Progenitor cell of endocrine pancreas (in vitro differentiated cells): Measurements from ENCODE around the gene SLC15A2. TPM values are rescaled to one million over a fixed set of nuclear protein-coding genes. Genes with fewer than 3 reads are reported as not detected.

Experiments used
- DNase-seq: peaks from one replicate; pipeline ENCODE4 v3.0.0; 2021; ENCODE audit warnings: low spot score; ENCODE audit not compliant: unreplicated experiment
- H3K27ac Mint-ChIP-seq: 2 replicates; pipeline ENCODE4 v1.8.0; 2021; ENCODE audit warnings: mild to moderate bottlenecking, moderate library complexity, mixed read lengths
- H3K27me3 Mint-ChIP-seq: 2 replicates; pipeline ENCODE4 v1.8.0; 2021; ENCODE audit warnings: mixed read lengths
- H3K36me3 Mint-ChIP-seq: 2 replicates; pipeline ENCODE4 v1.8.0; 2022; ENCODE audit warnings: mixed read lengths; ENCODE audit not compliant: insufficient read depth
- H3K4me1 Mint-ChIP-seq: 2 replicates; pipeline ENCODE4 v1.8.0; 2021; ENCODE audit warnings: low read depth, mixed read lengths
- H3K4me3 Mint-ChIP-seq: 2 replicates; pipeline ENCODE4 v1.8.0; 2021; ENCODE audit warnings: low read depth, mild to moderate bottlenecking, moderate library complexity, mixed read lengths
- H3K9me3 Mint-ChIP-seq: 2 replicates; pipeline ENCODE4 v1.8.0; 2021; ENCODE audit warnings: low read depth, mixed read lengths
- total RNA-seq: library from RNA; stranded (reverse); gene quantifications from 2 replicates; pipeline ENCODE4 v1.2.1, GENCODE V29; 2021
- TF ChIP-seq, protein P1 (sequence below): fragments of 200-600 bp; sonication (generic); IDR thresholded peaks from one replicate; pipeline ENCODE4 v1.5.0; 2021; ENCODE audit warnings: antibody characterized with exemption, mild to moderate bottlenecking; ENCODE audit not compliant: unreplicated experiment

Gene SLC15A2
- total RNA-seq, 1 donor from 2014 or later, result 4.2 TPM

- DNase-seq, result no peak
- H3K4me3 Mint-ChIP-seq, result no peak overlapping the region
- peaks cover 15% of the 10 kb centered on the region for H3K4me1 Mint-ChIP-seq
- TF ChIP-seq, protein P1, sequence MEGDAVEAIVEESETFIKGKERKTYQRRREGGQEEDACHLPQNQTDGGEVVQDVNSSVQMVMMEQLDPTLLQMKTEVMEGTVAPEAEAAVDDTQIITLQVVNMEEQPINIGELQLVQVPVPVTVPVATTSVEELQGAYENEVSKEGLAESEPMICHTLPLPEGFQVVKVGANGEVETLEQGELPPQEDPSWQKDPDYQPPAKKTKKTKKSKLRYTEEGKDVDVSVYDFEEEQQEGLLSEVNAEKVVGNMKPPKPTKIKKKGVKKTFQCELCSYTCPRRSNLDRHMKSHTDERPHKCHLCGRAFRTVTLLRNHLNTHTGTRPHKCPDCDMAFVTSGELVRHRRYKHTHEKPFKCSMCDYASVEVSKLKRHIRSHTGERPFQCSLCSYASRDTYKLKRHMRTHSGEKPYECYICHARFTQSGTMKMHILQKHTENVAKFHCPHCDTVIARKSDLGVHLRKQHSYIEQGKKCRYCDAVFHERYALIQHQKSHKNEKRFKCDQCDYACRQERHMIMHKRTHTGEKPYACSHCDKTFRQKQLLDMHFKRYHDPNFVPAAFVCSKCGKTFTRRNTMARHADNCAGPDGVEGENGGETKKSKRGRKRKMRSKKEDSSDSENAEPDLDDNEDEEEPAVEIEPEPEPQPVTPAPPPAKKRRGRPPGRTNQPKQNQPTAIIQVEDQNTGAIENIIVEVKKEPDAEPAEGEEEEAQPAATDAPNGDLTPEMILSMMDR, result no peak
- no peaks in the 10 kb centered on the region for H3K27me3 Mint-ChIP-seq
- H3K27ac Mint-ChIP-seq, result no peak overlapping the region
- peaks cover 2% of the 10 kb centered on the region for H3K36me3 Mint-ChIP-seq
- H3K9me3 Mint-ChIP-seq, result peaks cover 35% of the 10 kb centered on the region
Measured at GRCh38 chr3:121974601-121975111, 80.5 kb downstream of the SLC15A2 start.

DNA sequence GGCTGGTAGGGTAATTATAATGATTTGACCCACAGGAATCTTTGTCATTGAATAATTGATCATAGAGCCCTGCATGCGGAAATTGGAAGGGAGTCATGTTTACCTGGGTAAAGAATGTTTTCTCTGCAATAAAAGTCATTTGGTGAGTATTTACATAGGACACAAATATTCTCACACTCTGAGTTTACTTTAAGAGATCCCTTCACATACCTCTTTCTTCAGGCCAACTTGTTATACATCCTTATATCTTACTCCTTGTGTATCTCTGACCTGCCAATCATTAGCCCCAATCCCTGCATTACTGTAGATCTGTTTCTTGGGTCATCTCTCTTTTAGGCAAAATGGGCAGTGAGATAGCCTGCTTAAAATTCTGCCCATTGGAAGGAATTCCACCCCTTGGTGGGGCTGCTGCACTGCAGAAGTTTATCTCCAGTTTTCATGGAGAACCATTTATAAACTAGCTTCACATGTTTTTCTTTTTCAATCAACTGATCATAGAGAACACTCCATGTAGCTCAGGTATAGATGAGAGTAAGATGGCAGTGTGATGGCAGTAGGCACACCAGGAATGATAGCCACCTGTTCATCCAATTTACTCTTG, 81.6 kb downstream of the SLC15A2 start:
- DNase-seq, result no peak
- TF ChIP-seq, protein P1, result no peak
- Mint-ChIP-seq H3K36me3 (peaks cover 2% of the 10 kb centered on the region), H3K27me3 (no peaks in the 10 kb centered on the region), H3K9me3 (peaks cover 33% of the 10 kb centered on the region), H3K4me3 (no peak overlapping the region), H3K27ac (no peak overlapping the region), H3K4me1 (peaks cover 8% of the 10 kb centered on the region)

DNA sequence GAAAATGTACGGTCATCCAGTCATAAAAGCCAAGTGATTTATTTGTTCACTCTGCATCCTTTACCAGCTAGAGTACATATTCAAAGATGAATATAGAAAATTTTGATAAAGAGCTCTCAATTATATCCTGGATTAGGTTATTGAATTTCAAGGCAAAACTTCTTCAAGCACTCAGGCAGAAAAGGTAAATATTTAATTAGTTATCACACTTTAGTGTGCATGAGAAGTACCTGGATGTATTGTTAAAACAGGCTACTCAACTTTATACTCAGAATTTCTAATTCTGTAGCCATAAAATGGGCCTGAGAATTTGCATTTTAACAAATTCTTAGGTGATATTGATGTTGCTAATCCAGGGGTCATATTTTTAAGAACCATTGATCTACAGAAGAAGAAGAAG, 82.5 kb downstream of the SLC15A2 start:
- Mint-ChIP-seq H3K36me3 (peaks cover 2% of the 10 kb centered on the region), H3K27me3 (no peaks in the 10 kb centered on the region), H3K4me3 (no peak overlapping the region), H3K27ac (no peak overlapping the region), H3K4me1 (peaks cover 5% of the 10 kb centered on the region), H3K9me3 (peaks cover 33% of the 10 kb centered on the region)
- DNase-seq, result no peak
- TF ChIP-seq, protein P1, result no peak

DNA sequence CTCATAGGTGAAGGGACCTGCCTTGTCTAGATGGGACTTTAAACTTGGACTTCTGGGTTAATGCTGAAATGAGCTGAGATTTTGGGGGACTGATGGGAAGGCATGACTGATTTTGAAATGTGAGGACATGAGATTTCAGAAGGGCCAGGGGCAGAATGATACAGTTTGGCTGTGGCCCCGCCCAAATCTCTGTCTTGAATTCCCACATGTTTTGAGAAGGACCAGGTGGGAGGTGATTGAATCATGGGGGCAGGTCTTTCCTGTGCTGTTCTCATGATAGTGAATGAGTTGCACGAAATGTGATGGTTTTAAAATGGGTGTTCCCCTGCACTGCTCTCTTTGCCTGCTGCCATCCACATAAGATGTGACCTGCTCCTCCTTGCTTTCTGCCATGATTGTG, 85.0 kb downstream of the SLC15A2 start:
- Mint-ChIP-seq H3K4me3 (no peak overlapping the region), H3K9me3 (peaks cover 36% of the 10 kb centered on the region), H3K4me1 (peaks cover 5% of the 10 kb centered on the region), H3K36me3 (peaks cover 8% of the 10 kb centered on the region), H3K27me3 (no peaks in the 10 kb centered on the region), H3K27ac (no peak overlapping the region)
- TF ChIP-seq, protein P1, result no peak
- no peak for DNase-seq

- Mint-ChIP-seq H3K27ac (no peak overlapping the region), H3K9me3 (peaks cover 38% of the 10 kb centered on the region), H3K36me3 (peaks cover 11% of the 10 kb centered on the region), H3K4me1 (peaks cover 5% of the 10 kb centered on the region), H3K4me3 (no peak overlapping the region), H3K27me3 (no peaks in the 10 kb centered on the region)
- DNase-seq, result no peak
- TF ChIP-seq, protein P1, result no peak
Measured at GRCh38 chr3:121979734-121980449, 85.7 kb downstream of the SLC15A2 start.
